Measurements from ENCODE around the gene UBFD1.
"Not testable (repeated sequence)": the region's sequence is repeated elsewhere in the genome, so short reads cannot be mapped to it uniquely, and the experiment has no call there.

UBFD1 gene

GRCh38 chr16:23528644-23529310, 28.8 kb upstream of the UBFD1 start:
- no peak for DNase-seq

- no peak for DNase-seq
Measured at GRCh38 chr16:23530062-23530461, 27.5 kb upstream of the UBFD1 start.

GRCh38 chr16:23532448-23532847, 25.1 kb upstream of the UBFD1 start:
- DNase-seq, result no peak

GRCh38 chr16:23534868-23535860, 22.4 kb upstream of the UBFD1 start:
- no peak for DNase-seq

- no peak for DNase-seq
Measured at GRCh38 chr16:23535901-23536300, 21.6 kb upstream of the UBFD1 start.

GRCh38 chr16:23537390-23537789, 20.1 kb upstream of the UBFD1 start:
- no peak for DNase-seq

GRCh38 chr16:23538919-23539278, 18.6 kb upstream of the UBFD1 start:
- no peak for DNase-seq

GRCh38 chr16:23539984-23540816, 17.3 kb upstream of the UBFD1 start:
- DNase-seq, result no peak

- DNase-seq, result not testable (repeated sequence)
Measured at GRCh38 chr16:23540817-23541178, 16.7 kb upstream of the UBFD1 start.

- no peak for DNase-seq
Measured at GRCh38 chr16:23544436-23544835, 13.1 kb upstream of the UBFD1 start.

GRCh38 chr16:23549938-23550337, 7.6 kb upstream of the UBFD1 start:
- DNase-seq, result no peak

- no peak for DNase-seq
Measured at GRCh38 chr16:23552161-23552560, 5.4 kb upstream of the UBFD1 start.

GRCh38 chr16:23554536-23554935, 3.0 kb upstream of the UBFD1 start:
- no peak for DNase-seq

- DNase-seq, result no peak
Measured at GRCh38 chr16:23557779-23558702, 514 bp downstream of the UBFD1 start.

GRCh38 chr16:23561586-23561985, 4.1 kb downstream of the UBFD1 start:
- DNase-seq, result no peak

GRCh38 chr16:23562505-23562904, 5.0 kb downstream of the UBFD1 start:
- no peak for DNase-seq

- DNase-seq, result no peak
Measured at GRCh38 chr16:23563186-23563585, 5.7 kb downstream of the UBFD1 start.

- DNase-seq, result no peak
Measured at GRCh38 chr16:23564575-23565363, 7.2 kb downstream of the UBFD1 start.

GRCh38 chr16:23566724-23567123, 9.2 kb downstream of the UBFD1 start:
- no peak for DNase-seq

- no peak for DNase-seq
Measured at GRCh38 chr16:23567602-23568001, 10.1 kb downstream of the UBFD1 start.

GRCh38 chr16:23570992-23571632, 13.6 kb downstream of the UBFD1 start:
- no peak for DNase-seq

Measured in NCI-H1105 (cell line).